ENCODE data around the gene ACVR1.
"Not testable (repeated sequence)": the region's sequence is repeated elsewhere in the genome, so short reads cannot be mapped to it uniquely, and the experiment has no call there.

The ACVR1 gene

GRCh38 chr2:157893611-157894010 is 17.5 kb upstream of the ACVR1 start:
- no peak for DNase-seq (ENCODE audit: low read depth)

- DNase-seq (ENCODE audit: low read depth) = no peak
Measured at GRCh38 chr2:157891643-157892041, 15.5 kb upstream of the ACVR1 start.

DNA sequence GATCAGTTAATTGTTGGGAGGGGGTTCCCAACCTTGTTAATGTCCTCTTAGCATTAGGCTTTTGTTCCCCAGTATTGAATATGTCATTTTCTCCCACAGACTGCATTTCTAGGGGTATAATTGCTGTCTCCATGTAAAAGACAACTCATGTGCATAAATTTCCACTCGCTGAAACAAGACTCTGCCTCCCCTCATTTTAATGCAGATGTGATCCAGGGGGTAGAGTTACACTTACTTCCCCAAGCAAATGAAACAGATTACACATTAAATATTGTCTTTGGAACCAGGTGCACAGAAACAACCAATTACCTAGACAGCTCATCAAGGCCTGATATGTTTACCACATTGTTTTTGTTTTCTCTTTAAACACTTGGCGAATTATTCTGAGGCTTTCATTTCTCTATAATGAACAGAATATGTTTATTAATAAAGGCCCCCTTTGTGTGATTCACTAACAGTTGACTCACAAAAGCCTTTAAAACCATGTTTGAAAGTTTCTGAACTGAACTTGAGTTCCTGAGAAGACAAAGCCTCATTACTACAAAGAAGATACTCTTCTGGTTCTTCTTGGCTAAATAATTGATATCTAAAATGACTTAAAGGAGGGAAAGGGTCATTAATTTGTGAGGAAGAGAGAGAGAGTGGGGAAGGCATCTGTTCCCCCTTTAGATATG is 15.0 kb upstream of the ACVR1 start:
- no peak for DNase-seq (ENCODE audit: low read depth)

DNA sequence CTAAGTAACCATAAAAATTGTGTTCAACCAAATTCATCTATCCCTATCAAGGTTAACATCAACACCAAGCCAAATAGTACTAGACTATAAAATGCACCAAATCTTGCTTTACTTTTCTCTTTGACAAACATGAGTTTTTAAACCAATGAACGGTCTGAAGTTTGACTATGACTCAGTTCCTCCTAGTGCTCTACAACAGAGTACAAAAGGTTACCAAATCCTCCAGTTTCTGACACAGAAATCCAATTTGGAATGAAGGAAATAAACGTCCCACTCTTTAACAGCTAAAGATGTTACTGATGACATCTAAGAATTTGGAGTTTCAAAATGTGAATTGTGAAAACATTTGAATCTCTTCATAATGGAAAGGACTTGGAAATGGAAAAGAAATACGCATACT is 11.8 kb upstream of the ACVR1 start:
- no peak for DNase-seq (ENCODE audit: low read depth)

DNA sequence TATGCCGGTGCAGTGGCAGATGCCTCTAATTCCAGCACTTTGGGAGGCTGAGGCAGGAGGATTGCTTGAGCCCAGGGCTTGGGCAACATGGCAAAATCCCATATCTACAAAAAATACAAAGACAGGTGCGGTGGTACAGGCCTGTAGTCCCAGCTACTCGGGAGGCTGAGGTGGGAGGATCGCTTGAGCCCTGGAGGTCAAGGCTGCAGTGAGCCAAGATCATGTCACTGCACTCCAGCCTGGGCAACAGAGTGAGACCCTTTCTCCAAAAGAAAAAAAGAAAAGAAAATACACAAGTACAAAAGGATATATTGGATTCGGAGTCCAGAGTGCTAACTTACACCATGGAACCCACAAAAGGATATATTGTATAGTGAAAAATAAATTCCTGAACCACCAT is 8.4 kb upstream of the ACVR1 start:
- not testable (repeated sequence) for DNase-seq (ENCODE audit: low read depth)

DNA sequence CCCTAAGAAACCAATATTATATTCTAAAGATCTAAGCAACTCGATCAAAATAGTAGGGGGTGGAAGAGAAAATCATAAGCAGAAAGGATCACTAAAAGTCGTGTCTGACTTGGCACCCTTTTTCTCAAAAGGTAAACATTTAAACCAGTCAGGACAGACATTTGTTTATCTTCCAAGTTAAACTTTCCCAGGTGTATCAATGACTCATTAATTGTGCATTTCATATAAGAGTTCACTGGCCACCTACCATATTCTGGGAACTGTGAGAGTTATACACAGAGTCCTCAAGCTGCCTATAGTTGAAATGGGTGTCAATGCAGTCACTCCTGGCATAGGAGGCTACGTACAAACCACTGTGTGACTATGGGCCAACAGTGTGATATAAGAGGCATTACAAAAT is 4.8 kb upstream of the ACVR1 start:
- DNase-seq (ENCODE audit: low read depth) = no peak

GRCh38 chr2:157877761-157878400 is 1.8 kb upstream of the ACVR1 start:
- no peak for DNase-seq (ENCODE audit: low read depth)

DNA sequence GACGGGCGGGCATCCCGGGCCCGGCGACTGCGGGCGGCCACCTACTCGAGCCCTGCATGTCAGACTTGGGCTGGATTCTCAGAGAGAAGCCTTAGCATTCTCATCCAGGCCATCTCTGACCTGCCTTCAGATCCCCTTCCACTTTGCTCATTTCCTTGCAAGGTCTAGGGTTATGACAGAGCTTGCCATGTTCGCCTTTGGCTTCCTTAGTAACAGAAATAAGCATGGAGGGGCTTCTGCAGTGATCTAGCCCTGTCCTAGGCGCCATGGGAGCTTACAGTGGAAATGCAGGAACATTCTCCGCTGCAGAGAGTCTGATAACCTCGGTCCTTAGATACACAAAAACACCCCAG is 632 bp upstream of the ACVR1 start:
- no peak for DNase-seq (ENCODE audit: low read depth)

GRCh38 chr2:157875641-157876065 is 477 bp downstream of the ACVR1 start:
- peak; percentile 40 for DNase-seq (ENCODE audit: low read depth)

DNA sequence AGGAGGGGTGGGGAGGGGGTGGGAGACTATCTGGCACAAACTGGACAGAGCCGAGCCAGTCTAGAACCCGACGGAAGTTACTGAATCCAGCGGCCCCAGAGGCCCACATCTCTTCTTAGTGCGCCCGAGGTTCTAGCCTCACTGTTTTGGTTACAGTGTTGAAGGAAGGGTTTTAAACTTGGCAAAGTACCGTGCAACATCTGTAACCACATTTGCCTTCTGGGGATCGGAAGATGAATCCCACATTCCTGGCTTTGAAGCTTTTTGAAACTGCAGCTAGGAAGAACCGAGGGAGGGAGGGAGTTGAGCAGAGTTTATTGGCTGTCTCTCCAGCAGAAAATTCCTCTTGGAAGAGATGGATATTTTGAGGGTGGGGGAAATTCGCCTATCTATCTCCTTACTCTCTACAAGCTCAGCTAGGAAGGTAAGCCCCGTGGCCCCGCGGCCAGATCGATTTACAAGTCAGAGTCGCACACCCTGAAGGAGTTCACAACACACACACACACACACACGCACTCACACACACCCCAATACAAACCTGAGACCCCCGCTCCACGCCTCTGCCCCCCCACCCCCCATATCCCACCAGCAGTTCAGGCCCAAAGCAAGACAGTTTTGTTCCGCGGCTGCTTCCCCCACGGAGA is 1.0 kb downstream of the ACVR1 start:
- DNase-seq (ENCODE audit: low read depth) = no peak

DNA sequence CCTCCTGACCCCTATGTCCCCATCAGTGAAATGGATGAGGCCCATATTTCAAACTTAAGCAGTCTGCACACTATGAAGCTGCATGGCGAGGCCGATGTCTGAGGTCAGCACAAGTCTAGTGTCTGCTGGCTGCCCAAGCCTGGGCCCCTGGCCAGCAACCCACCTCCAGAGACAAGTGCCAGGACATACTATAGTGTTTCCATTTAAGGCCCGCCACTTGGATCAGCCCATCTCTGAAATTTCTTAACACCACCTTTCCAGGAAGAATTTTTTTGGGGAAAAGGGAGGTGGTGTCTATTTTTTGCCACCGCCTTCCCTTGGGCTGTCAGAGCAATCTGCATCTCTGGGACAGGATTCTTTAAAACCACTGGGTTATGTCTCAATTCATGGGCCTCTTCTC is 1.8 kb downstream of the ACVR1 start:
- DNase-seq (ENCODE audit: low read depth) = no peak

DNA sequence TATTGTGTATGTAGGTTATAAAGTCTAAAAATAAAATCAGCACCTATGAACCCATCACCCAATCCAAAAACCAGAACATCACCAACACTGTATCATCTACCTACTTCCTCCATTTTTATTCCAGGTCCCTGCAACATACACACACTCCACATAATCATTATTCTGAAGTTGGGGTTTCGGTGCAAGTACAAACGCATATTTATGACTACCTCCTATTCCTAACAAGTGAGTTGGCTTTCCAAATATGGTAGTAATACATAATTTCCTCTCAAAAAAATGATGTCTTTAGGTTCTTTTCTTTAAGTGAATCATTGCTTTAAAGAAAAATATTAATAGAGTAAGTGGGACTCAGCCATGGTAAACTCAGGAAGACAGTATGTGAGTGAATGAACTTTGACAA is 3.3 kb downstream of the ACVR1 start:
- no peak for DNase-seq (ENCODE audit: low read depth)

DNA sequence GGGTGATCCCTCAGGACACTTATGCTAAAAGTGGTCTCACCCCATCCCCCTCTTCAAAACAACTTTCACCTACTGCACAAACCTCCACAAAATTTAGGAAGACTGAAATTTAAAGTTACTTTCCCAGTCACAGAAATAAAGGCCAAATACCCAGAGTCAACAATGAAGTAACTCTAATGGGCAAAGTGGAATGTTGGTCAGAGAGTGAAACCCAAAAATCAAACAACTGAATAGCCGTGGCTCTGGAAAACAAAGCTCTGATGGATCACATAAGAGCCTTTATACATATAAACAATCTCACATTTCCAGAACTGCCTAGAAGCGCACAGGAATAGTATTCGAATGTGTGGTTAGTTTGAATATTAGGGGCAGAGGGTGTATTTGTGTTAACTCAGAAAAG is 4.7 kb downstream of the ACVR1 start:
- no peak for DNase-seq (ENCODE audit: low read depth)

- DNase-seq (ENCODE audit: low read depth) = no peak
Measured at GRCh38 chr2:157868993-157869392, 7.1 kb downstream of the ACVR1 start.

GRCh38 chr2:157867703-157868102 is 8.4 kb downstream of the ACVR1 start:
- DNase-seq (ENCODE audit: low read depth) = no peak

GRCh38 chr2:157866666-157867642 is 9.2 kb downstream of the ACVR1 start:
- DNase-seq (ENCODE audit: low read depth) = no peak

- no peak for DNase-seq (ENCODE audit: low read depth)
Measured at GRCh38 chr2:157866202-157866601, 9.9 kb downstream of the ACVR1 start.

GRCh38 chr2:157864857-157865430 is 11.2 kb downstream of the ACVR1 start:
- DNase-seq (ENCODE audit: low read depth) = no peak

GRCh38 chr2:157858846-157859245 is 17.3 kb downstream of the ACVR1 start:
- DNase-seq (ENCODE audit: low read depth) = no peak

- DNase-seq (ENCODE audit: low read depth) = no peak
Measured at GRCh38 chr2:157857881-157858280, 18.2 kb downstream of the ACVR1 start.

- no peak for DNase-seq (ENCODE audit: low read depth)
Measured at GRCh38 chr2:157856187-157856515, 20.0 kb downstream of the ACVR1 start.

GRCh38 chr2:157853820-157854219 is 22.3 kb downstream of the ACVR1 start:
- DNase-seq (ENCODE audit: low read depth) = no peak

Measured in activated T-cell treated with anti-CD3 and anti-CD28 coated beads for 1 hour (primary cell).